ENCODE data around the gene CPVL.
"Not testable (repeated sequence)": the region's sequence is repeated elsewhere in the genome, so short reads cannot be mapped to it uniquely, and the experiment has no call there.

The CPVL gene

DNA sequence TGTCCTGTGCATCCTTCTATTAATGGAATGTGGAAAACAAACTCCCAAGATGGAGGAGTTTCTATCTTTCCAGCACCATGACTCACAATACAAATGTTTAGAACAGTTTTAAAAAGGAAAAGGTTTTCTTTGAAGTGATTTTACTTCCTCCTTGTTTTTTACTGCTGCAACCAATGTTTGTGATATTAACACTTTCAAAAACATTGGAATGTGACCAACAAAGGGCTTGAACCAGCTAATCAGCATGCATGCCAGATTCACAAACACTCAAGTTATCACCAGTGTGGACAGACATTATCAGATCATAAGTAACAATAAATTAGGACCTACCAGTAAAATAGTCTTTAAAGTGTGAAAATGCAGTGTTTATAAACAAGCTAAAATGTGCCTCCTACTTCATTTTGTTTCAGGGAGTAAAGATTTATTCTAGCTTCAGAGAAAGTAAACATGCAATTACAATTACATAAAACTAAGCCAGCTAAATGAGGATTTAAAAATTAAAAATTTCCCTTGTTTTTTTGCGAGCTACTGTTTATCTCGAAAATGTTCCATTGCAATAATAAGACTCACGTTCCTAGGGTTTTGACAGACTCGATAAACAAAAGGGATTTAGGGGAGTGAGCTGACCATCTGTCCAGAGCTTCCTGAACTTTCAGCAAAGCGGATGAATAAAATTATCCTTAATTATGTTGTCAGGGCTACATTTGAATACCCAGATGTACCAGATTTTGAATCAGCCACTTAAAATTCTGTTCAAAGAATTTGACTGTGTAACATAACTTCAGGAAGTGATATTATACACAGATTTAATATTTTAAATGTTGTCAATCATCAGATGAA is 29.8 kb downstream of the CPVL start:
- DNase-seq = no peak

- no peak for DNase-seq
These were observed 30.6 kb downstream of the CPVL start for GRCh38 chr7:29115753-29116152.

DNA sequence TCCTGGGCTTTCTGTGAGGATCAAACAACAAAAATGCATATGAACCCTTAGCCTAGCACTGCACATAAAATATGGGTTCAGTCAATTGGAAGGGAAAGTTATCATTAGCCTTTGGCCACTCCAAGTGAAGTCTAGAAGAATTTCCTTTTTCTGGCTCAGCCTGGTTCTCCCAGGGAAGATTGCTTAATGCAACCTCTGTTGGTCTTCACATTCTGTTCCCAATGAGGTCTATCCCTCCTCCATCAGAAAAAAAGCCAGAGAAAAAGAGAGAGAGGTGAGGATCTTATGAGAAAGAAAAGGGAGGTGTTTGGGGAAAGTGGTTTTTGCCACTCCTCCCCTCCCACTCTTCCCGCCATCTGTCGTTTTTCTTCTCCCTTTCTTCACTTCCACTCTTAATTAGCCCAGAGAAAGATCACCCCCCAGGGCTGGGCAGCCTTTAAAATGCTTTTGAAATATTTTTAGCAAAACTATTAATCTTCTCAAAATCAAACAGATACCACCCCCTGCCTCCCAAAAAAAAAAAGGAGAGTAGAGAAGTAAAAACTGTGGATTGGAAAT is 31.1 kb downstream of the CPVL start:
- no peak for DNase-seq

GRCh38 chr7:29114266-29114665 is 32.1 kb downstream of the CPVL start:
- DNase-seq = not testable (repeated sequence)

DNA sequence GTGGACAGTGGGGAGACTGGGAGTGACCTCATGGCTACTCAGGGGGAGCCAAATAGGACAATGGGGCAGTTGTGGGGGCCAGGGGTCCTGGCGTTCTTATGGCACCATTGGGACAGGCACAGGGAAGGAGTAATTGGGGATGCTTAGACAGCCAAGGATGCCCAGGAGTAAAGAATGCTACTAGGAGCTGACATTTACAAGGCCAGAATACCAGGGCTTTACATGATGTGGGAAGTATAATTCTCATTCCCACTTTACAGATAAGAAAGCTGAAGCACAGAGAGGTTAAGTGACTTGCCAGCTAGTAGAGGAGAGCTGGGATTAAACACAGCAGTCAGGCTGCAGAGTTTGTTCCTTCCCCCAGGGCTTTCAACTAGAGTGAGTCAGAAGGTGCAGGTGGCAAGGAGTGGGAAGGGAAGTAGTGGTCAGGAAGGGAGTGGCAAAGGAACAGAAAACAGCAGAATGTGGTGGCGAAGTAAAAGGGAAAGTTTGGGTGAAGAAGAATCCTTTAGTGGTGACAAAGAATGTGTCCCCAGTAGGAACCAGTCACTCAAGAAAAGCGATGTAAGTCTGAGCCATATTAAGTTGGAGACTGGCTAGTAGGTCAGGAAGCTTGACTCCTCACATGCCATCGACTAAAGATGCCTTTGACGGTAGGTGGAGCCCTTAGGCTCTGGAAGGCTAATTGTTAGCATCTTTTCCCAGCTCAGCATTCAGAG is 32.8 kb downstream of the CPVL start:
- DNase-seq = no peak

DNA sequence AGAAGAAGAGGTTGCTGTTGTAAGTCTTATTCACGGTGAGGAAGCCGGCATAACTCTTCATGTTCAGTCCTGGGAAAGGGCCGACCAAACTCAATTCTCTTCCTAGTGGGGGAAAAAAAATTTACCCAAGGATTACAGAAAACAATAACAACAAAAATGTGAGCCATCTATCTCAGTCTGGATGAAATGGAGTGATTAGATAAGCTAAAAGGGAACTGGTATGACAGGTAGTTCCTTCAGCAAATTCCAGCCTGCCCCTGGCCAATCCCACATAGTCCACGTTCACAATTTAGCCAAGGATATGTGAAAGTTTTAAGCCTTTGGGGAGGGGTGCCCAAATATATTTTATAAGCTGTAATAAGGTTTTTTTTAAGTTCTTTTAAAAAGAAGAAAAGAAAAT is 33.6 kb downstream of the CPVL start:
- DNase-seq = no peak

DNA sequence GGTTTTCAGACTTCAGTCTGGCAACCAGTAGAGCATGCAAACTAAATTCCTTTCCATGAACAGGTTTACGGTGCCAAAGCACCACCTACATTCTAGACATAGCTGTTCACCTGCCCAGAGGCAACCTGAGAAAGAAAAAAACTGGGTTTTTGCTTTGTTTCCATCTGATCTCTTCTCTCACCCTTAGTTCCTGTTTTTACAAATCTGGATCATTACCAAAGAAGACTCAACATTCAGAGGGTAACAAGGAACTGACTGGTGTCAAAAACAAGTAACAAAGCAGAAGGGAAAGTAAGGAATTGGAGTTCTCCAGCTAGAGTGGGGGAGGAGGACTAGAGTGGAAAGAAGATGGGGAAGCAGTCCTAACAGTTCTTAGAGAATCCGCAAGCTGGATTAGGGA is 36.4 kb downstream of the CPVL start:
- no peak for DNase-seq

- DNase-seq = no peak
These were observed 37.0 kb downstream of the CPVL start for GRCh38 chr7:29109358-29109757.

GRCh38 chr7:29107056-29107455 is 39.3 kb downstream of the CPVL start:
- no peak for DNase-seq

GRCh38 chr7:29106669-29106988 is 39.7 kb downstream of the CPVL start:
- DNase-seq = no peak

GRCh38 chr7:29105752-29106668 is 40.3 kb downstream of the CPVL start:
- DNase-seq = no peak

DNA sequence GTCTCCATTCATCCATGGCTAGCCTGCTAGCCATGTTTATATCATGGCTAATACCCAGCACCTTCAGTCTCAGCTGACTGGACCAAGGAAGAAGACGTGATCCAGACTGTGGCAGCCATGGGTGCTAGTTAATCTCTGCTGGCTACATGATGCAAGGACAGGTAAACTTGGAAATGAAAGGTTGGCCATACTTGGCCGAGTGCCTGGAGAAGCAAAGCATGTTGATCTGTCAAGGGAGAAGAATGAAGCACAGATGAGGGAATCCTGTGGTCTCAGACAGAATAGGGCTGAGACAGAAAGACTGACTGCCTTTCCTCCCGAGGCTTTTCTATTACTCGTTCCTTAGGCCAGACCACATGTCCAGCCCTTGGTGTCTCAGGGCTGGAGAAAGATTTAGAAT is 41.1 kb downstream of the CPVL start:
- no peak for DNase-seq

GRCh38 chr7:29102558-29103151 is 43.7 kb downstream of the CPVL start:
- DNase-seq = peak; percentile 15

DNA sequence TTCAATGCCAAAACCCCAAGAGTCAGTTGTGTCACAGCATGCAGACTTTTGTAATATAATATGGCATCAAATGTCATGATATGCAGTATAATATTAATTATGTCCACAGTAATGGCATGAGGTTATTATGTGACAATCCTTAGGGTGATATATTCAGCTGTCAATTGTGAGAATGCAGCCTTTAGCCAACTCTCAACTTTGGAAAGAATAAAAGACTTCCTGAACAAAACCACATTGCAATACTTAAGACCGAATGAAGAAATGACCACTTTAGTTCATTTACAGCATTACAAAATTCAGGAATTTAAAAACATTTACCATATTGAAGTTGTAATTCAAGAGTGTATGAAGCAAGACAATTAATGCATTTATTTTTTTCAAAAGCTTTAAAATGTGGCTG is 45.4 kb downstream of the CPVL start:
- DNase-seq = no peak

DNA sequence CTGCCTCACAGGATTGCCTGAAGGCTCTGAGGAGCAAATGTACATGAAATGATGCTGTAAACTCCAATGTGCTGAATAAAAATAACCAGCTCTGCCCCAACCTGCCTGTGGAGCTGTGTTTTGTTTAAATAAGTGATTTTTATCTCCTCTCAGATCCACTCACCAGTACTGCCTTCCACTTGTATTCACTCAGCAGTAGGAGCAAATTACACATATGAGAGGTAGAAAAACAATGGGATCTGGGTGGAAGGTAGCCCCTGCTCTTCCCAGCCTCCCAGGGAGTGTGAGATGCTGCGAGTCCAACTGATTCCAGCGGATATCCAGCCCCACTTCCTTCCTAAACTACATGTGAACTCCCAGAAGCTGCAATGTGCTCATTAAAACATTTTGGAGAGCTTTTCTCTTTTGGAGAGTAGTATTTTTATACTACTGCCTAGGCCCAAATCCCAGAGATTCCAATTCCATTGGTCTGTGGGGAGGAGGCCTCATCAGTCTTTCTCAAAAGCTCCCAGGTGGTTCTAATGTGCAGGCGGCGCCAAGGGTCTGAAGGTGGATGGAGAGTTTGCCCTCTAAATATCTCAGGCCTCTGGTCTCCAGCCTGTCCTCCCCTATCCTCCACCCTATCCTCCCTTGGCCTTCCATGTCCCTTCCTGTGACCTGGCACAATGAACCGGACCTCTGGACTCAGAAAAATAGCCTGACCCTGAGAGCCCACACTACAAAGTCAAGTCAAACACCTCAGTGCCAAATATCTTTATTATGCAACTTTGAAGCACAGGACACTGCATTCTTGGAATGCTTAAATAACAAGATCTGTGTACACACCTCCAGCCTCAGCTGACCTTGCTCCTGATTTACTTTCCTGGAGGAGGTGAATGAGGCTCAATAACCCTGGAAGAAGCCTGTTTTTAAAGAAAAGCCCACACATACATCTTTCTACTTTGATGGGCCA is 46.2 kb downstream of the CPVL start:
- no peak for DNase-seq

GRCh38 chr7:29096446-29096730 is 49.9 kb downstream of the CPVL start:
- DNase-seq = no peak

- no peak for DNase-seq
These were observed 50.5 kb downstream of the CPVL start for GRCh38 chr7:29095631-29096445.

- not testable (repeated sequence) for DNase-seq
These were observed 53.2 kb downstream of the CPVL start for GRCh38 chr7:29093091-29093490.

DNA sequence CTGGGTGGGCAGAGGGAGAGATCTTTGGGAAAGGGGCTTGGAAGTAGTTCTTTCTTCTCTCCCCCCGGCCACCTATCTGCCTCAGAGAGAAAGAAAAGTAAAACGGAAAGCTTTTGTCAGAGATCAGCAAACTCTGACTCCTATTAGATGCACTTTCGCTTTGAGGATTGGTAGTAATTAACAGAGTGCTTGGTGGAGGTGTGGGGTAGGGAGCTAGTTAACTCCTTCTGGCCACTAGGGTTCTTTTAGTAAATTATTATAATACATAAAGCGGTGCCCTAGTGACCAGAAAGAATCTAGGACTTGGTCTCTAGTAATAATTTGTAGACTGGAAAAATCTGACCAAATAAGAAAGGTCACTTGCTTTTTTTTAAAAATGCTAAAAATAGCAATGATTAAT is 54.6 kb downstream of the CPVL start:
- DNase-seq = no peak

- no peak for DNase-seq
These were observed 55.3 kb downstream of the CPVL start for GRCh38 chr7:29090836-29091601.

All from effector CD8-positive, alpha-beta T cell (primary cell).